T-helper 2 cell treated with Interferon-gamma antibody and Interleukin-4, amounts not matched to agents 5 μg/mL and 100 μg/mL, for 36 hours (primary cell): Measurements from ENCODE around the gene TCL1B.

Experiments
- DNase-seq: peaks from one replicate; pipeline ENCODE4 v3.0.0; 2021; ENCODE audit warnings: low spot score
- H3K27ac Mint-ChIP-seq: one replicate; pipeline ENCODE4 v1.8.0; 2021; ENCODE audit warnings: mild to moderate bottlenecking, mixed read lengths
- H3K27me3 Mint-ChIP-seq: one replicate; pipeline ENCODE4 v1.8.0; 2021; ENCODE audit warnings: low read depth, mixed read lengths
- H3K36me3 Mint-ChIP-seq: one replicate; pipeline ENCODE4 v1.8.0; 2021; ENCODE audit warnings: low read depth, mixed read lengths
- H3K4me1 Mint-ChIP-seq: one replicate; pipeline ENCODE4 v1.8.0; 2021; ENCODE audit warnings: low read depth, mixed read lengths
- H3K4me3 Mint-ChIP-seq: one replicate; pipeline ENCODE4 v1.8.0; 2022; ENCODE audit warnings: mild to moderate bottlenecking, moderate library complexity, mixed read lengths
- H3K9me3 Mint-ChIP-seq: one replicate; pipeline ENCODE4 v1.8.0; 2021; ENCODE audit warnings: mixed read lengths

The TCL1B gene

DNA sequence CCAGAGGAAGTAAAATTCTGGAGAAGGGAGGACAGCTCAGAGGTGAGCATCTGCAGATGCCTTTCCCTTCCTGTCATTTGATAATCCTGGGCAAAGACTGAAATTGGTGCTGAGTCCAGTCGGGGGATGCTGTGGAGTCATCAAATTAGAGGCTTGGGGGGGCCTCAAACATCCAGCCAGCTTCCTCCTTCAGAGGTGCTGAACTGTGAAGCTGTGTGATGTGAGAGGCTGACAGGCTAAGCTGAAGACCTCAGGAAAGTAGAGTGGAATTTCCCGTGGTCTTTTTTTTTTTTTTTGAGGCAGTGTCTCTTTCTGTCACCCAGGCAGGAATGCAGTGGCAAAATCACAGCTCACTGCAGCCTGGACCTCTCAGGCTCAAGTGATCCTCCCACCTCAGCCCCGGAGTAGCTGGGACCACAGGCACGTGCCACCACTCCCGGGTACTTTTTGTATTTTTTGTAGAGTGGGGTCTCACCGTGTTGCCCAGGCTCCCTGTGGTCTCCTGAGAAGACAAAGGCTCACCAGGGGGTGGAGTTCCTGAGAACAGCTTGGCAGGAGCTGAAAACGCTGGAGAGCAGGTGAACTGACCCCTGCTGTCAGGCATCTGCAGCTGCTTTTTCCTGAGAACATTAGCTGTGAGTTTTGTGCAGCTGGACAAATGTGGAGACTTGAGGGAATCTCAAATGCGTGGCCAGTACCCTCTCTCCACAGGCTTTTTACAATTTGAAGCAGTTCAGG, 6.1 kb upstream of the TCL1B start:
- H3K4me1 Mint-ChIP-seq, result no peaks in the 10 kb centered on the region
- H3K9me3 Mint-ChIP-seq, result no peaks in the 10 kb centered on the region
- no peak for DNase-seq
- no peaks in the 10 kb centered on the region for H3K36me3 Mint-ChIP-seq
- H3K4me3 Mint-ChIP-seq, result no peak overlapping the region
- peaks cover 3% of the 10 kb centered on the region for H3K27me3 Mint-ChIP-seq
- no peak overlapping the region for H3K27ac Mint-ChIP-seq

GRCh38 chr14:95681153-95681552, 5.1 kb upstream of the TCL1B start:
- no peak for DNase-seq
- Mint-ChIP-seq H3K27me3 (peaks cover 3% of the 10 kb centered on the region), H3K4me3 (no peak overlapping the region), H3K4me1 (no peaks in the 10 kb centered on the region), H3K9me3 (no peaks in the 10 kb centered on the region), H3K27ac (no peak overlapping the region), H3K36me3 (no peaks in the 10 kb centered on the region)

DNA sequence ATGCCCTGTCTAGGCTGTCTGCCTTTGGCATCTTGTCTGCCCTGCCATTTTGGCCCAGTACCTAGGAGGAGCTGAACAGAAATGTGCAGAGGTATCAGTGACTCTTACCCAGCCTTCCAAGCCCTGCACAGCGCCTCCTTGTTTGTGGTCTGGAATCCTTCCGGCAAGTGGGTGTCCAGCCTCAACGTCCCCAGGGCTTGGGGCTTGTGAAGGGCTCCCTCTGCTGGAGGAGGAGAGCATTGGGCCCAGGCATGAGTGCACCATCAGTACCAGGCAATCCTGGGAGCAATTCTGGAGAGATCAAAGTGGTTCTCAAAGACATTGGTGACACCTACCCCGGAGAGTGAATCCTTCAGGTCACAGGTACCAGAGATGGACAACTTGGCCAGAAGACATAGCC, 2.4 kb upstream of the TCL1B start:
- no peaks in the 10 kb centered on the region for H3K36me3 Mint-ChIP-seq
- no peaks in the 10 kb centered on the region for H3K4me1 Mint-ChIP-seq
- peaks cover 3% of the 10 kb centered on the region for H3K27me3 Mint-ChIP-seq
- no peak overlapping the region for H3K4me3 Mint-ChIP-seq
- H3K27ac Mint-ChIP-seq, result no peak overlapping the region
- no peak for DNase-seq
- H3K9me3 Mint-ChIP-seq, result no peaks in the 10 kb centered on the region

DNA sequence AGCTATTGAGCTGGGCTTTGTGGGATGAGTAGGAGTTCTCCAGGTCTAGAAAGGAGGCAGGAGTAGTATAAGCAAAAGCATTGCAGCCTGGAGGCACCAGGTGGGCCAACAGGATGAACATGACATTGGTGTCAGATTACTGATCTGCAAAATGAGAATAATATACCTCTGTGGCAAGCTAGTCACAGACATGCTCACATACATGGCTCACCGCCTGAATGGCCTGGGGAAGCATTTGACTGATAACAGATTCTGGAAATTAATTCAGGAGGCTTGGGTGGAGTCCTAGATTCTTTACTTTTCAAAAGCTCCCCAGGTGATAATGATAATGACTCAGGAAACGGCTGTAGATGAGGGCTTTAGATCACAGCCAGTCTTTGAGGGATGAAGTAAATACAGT, 709 bp downstream of the TCL1B start:
- Mint-ChIP-seq H3K27ac (no peak overlapping the region), H3K4me1 (no peaks in the 10 kb centered on the region), H3K36me3 (no peaks in the 10 kb centered on the region), H3K27me3 (no peaks in the 10 kb centered on the region), H3K9me3 (no peaks in the 10 kb centered on the region), H3K4me3 (no peak overlapping the region)
- no peak for DNase-seq

GRCh38 chr14:95689441-95689840, 3.2 kb downstream of the TCL1B start:
- H3K9me3 Mint-ChIP-seq, result no peaks in the 10 kb centered on the region
- no peak overlapping the region for H3K27ac Mint-ChIP-seq

DNA sequence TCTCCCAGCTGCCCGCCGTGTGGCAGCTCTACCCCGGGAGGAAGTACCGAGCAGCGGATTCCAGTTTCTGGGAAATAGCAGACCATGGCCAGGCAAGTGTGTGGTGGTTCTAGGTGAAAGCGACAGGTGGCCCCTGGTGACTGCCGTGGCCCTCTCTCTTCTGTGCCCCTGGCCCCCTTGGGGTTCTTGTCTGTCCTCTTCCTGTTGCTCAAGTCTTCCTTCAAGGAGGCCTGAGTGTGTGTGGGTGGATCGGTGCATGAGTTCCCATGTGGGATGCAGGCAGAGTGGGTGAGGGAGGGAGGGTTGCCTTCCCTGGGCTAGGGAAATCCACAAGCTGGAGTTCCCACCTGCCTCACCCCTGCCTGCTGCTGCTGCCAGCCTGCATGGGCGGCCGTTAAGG, 4.6 kb downstream of the TCL1B start:
- Mint-ChIP-seq H3K36me3 (no peaks in the 10 kb centered on the region), H3K9me3 (no peaks in the 10 kb centered on the region), H3K4me3 (no peak overlapping the region), H3K27me3 (no peaks in the 10 kb centered on the region), H3K27ac (no peak overlapping the region), H3K4me1 (no peaks in the 10 kb centered on the region)
- DNase-seq, result no peak

More at GRCh38 chr14:95689441-95689840, 3.2 kb downstream of the TCL1B start:
- DNase-seq, result no peak
- Mint-ChIP-seq H3K36me3 (no peaks in the 10 kb centered on the region), H3K4me3 (no peak overlapping the region), H3K27me3 (no peaks in the 10 kb centered on the region), H3K4me1 (no peaks in the 10 kb centered on the region)

DNA sequence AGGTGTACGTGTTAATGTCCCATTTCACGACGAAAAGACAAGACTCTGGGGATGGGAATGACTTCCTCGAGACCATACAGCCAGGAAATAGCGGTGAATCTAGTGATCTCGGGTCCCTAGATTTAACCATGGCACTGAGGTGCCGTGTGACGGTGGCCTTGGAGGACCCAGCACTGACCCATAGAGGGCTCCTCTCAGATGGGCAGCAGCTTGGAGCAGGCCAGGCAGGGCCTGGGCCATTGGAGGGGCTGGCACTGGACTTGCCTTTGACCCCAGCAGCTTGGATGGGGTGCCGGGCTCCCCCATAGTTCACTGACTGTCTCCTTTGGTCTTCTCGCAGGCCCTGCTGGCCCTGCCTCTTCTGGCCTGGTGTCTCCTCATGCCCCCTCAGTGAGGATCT, 5.4 kb downstream of the TCL1B start:
- Mint-ChIP-seq H3K27ac (no peak overlapping the region), H3K9me3 (no peaks in the 10 kb centered on the region), H3K27me3 (peaks cover 3% of the 10 kb centered on the region), H3K4me1 (no peaks in the 10 kb centered on the region), H3K36me3 (no peaks in the 10 kb centered on the region), H3K4me3 (no peak overlapping the region)
- DNase-seq, result no peak

DNA sequence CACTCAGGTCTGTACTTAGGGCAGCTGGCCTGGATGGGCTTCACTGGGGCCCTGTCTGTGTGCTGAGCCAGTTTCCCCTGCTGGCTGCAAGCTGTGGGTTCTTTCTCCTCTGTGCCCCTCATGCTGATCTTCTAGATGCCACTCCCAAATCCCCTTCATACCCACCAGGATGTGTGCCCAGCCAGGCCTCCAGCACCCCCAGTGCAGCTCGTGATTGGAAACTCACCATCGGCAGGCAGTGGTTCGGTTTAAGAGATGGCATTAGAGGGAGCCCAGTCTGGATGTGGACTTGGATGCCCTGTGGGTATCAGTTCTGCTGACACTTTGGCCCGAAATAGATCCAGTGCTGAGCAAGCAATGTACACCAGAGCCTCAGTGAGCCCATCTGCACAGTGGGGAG, 5.9 kb downstream of the TCL1B start:
- DNase-seq, result no peak
- Mint-ChIP-seq H3K4me1 (no peaks in the 10 kb centered on the region), H3K9me3 (no peaks in the 10 kb centered on the region), H3K27me3 (peaks cover 4% of the 10 kb centered on the region), H3K27ac (no peak overlapping the region), H3K36me3 (no peaks in the 10 kb centered on the region), H3K4me3 (no peak overlapping the region)

GRCh38 chr14:95695051-95695450, 8.8 kb downstream of the TCL1B start:
- Mint-ChIP-seq H3K4me1 (no peaks in the 10 kb centered on the region), H3K27ac (no peak overlapping the region), H3K27me3 (peaks cover 8% of the 10 kb centered on the region)

DNA sequence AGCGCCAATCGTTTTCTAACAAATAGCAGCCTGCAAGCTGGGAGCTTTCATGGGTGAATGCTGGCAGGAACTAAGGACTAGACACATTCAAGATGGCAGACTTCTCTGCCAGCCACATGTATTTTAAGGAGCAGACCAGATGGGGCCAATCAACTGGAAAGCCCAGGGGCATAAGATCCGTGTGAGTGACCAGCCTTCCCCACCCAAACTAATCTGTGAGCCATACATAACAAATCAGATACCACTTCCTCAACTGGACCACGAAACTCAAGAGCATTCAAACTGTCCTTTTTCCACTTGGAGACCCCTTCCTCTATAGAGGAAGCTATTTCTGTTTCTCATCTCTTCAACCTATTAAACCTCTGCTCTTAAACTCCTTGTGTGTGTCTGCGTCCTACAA, 9.7 kb downstream of the TCL1B start:
- no peak overlapping the region for H3K4me3 Mint-ChIP-seq
- DNase-seq, result no peak
- H3K36me3 Mint-ChIP-seq, result no peaks in the 10 kb centered on the region
- H3K27ac Mint-ChIP-seq, result no peak overlapping the region
- H3K27me3 Mint-ChIP-seq, result peaks cover 12% of the 10 kb centered on the region
- H3K9me3 Mint-ChIP-seq, result no peaks in the 10 kb centered on the region
- no peaks in the 10 kb centered on the region for H3K4me1 Mint-ChIP-seq

More at GRCh38 chr14:95695051-95695450, 8.8 kb downstream of the TCL1B start:
- DNase-seq, result no peak
- H3K9me3 Mint-ChIP-seq, result no peaks in the 10 kb centered on the region
- H3K36me3 Mint-ChIP-seq, result no peaks in the 10 kb centered on the region
- no peak overlapping the region for H3K4me3 Mint-ChIP-seq

GRCh38 chr14:95696741-95697140, 10.5 kb downstream of the TCL1B start:
- H3K27me3 Mint-ChIP-seq, result peaks cover 15% of the 10 kb centered on the region
- no peaks in the 10 kb centered on the region for H3K36me3 Mint-ChIP-seq
- H3K4me1 Mint-ChIP-seq, result no peaks in the 10 kb centered on the region

DNA sequence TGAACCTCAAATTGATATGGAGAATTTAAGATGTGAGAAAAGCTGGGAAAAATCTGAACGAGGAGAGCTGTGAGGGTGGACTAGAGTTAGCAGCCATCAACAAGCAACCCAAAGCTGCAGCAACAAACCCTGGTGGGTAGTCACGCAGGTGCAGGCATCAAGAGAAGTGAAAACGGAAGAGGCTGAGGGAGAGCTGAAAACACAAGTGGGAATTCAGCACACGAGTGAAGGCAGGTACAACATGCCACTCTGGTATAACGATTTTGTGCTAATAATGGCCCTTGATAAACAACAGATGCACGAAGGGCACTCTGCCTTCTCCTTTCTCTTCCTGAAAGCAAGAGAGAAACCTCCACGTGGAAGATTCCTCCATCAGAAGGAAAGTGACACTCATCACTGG, 11.5 kb downstream of the TCL1B start:
- Mint-ChIP-seq H3K4me3 (no peak overlapping the region), H3K4me1 (no peaks in the 10 kb centered on the region), H3K27me3 (peaks cover 21% of the 10 kb centered on the region)

More at GRCh38 chr14:95696741-95697140, 10.5 kb downstream of the TCL1B start:
- H3K27ac Mint-ChIP-seq, result no peak overlapping the region
- no peak overlapping the region for H3K4me3 Mint-ChIP-seq
- no peaks in the 10 kb centered on the region for H3K9me3 Mint-ChIP-seq
- no peak for DNase-seq

GRCh38 chr14:95698287-95698686, 12.1 kb downstream of the TCL1B start:
- H3K27ac Mint-ChIP-seq, result no peak overlapping the region
- H3K27me3 Mint-ChIP-seq, result peaks cover 23% of the 10 kb centered on the region
- H3K4me3 Mint-ChIP-seq, result no peak overlapping the region
- H3K9me3 Mint-ChIP-seq, result no peaks in the 10 kb centered on the region
- no peak for DNase-seq
- no peaks in the 10 kb centered on the region for H3K36me3 Mint-ChIP-seq
- H3K4me1 Mint-ChIP-seq, result no peaks in the 10 kb centered on the region

More for the DNA sequence above, 11.5 kb downstream of the TCL1B start:
- no peak for DNase-seq
- H3K9me3 Mint-ChIP-seq, result no peaks in the 10 kb centered on the region
- H3K27ac Mint-ChIP-seq, result no peak overlapping the region
- H3K36me3 Mint-ChIP-seq, result no peaks in the 10 kb centered on the region

GRCh38 chr14:95699412-95699811, 13.2 kb downstream of the TCL1B start:
- Mint-ChIP-seq H3K4me3 (no peak overlapping the region), H3K36me3 (no peaks in the 10 kb centered on the region), H3K9me3 (no peaks in the 10 kb centered on the region), H3K27ac (no peak overlapping the region), H3K27me3 (peaks cover 30% of the 10 kb centered on the region), H3K4me1 (no peaks in the 10 kb centered on the region)
- DNase-seq, result no peak
